ENCODE data around the gene FRMD8.
A peak's percentile ranks its signal among the peaks of the same experiment; 100 is the strongest.

The FRMD8 gene

GRCh38 chr11:65375012-65375411 lies 11.4 kb upstream of the FRMD8 start:
- no peak for DNase-seq (ENCODE audit: low read depth)

GRCh38 chr11:65376138-65376713 lies 10.2 kb upstream of the FRMD8 start:
- DNase-seq (ENCODE audit: low read depth): no peak

- no peak for DNase-seq (ENCODE audit: low read depth)
Observed at GRCh38 chr11:65377036-65377435, 9.4 kb upstream of the FRMD8 start.

GRCh38 chr11:65377777-65378176 lies 8.7 kb upstream of the FRMD8 start:
- DNase-seq (ENCODE audit: low read depth): no peak

- no peak for DNase-seq (ENCODE audit: low read depth)
Observed at GRCh38 chr11:65378208-65378927, 8.1 kb upstream of the FRMD8 start.

GRCh38 chr11:65378928-65379638 lies 7.4 kb upstream of the FRMD8 start:
- DNase-seq (ENCODE audit: low read depth): no peak

GRCh38 chr11:65379698-65380459 lies 6.6 kb upstream of the FRMD8 start:
- DNase-seq (ENCODE audit: low read depth): no peak

- DNase-seq (ENCODE audit: low read depth): no peak
Observed at GRCh38 chr11:65380460-65381119, 5.8 kb upstream of the FRMD8 start.

GRCh38 chr11:65381716-65382032 lies 4.8 kb upstream of the FRMD8 start:
- peak; percentile 59 for DNase-seq (ENCODE audit: low read depth)

GRCh38 chr11:65382033-65382803 lies 4.2 kb upstream of the FRMD8 start, which contains the start of gene SLC25A45:
SLC25A45 (minus strand) TSS chr11:65382646; CDS start chr11:65381951, 695 bp downstream.
- peak; percentile 99 for DNase-seq (ENCODE audit: low read depth)

GRCh38 chr11:65382804-65383368 lies 3.6 kb upstream of the FRMD8 start:
- DNase-seq (ENCODE audit: low read depth): no peak

GRCh38 chr11:65383778-65384177 lies 2.7 kb upstream of the FRMD8 start:
- DNase-seq (ENCODE audit: low read depth): no peak

GRCh38 chr11:65384301-65384889 lies 2.0 kb upstream of the FRMD8 start:
- peak; percentile 37 for DNase-seq (ENCODE audit: low read depth)

GRCh38 chr11:65388731-65389130 lies 2.3 kb downstream of the FRMD8 start:
- no peak for DNase-seq (ENCODE audit: low read depth)

- no peak for DNase-seq (ENCODE audit: low read depth)
Observed at GRCh38 chr11:65389294-65389980, 3.0 kb downstream of the FRMD8 start.

- no peak for DNase-seq (ENCODE audit: low read depth)
Observed at GRCh38 chr11:65390099-65390941, 3.9 kb downstream of the FRMD8 start.

GRCh38 chr11:65390996-65391395 lies 4.6 kb downstream of the FRMD8 start:
- no peak for DNase-seq (ENCODE audit: low read depth)

GRCh38 chr11:65392186-65392829 lies 5.9 kb downstream of the FRMD8 start:
- no peak for DNase-seq (ENCODE audit: low read depth)
